H1 (cell line): ENCODE data around the gene MPZL3. TPM values are rescaled to one million over a fixed set of nuclear protein-coding genes. Genes with fewer than 3 reads are reported as not detected.

ENCODE experiments used
- ATF2 ChIP-seq: IDR thresholded peaks from 2 replicates; pipeline ENCODE4 v1.6.1; 2012; ENCODE audit warnings: low read length, inconsistent platforms
- CHD7 ChIP-seq: fragments of 300-600 bp; sonication (generic); IDR thresholded peaks from 2 replicates; pipeline ENCODE4 v1.7.1; 2012; ENCODE audit warnings: low read length, moderate library complexity, mild to moderate bottlenecking, inconsistent platforms; ENCODE audit not compliant: insufficient replicate concordance
- E2F6 ChIP-seq: IDR thresholded peaks from 2 replicates; pipeline ENCODE4 v1.6.1; 2012; ENCODE audit warnings: inconsistent platforms
- JUND ChIP-seq: IDR thresholded peaks from 2 replicates; pipeline ENCODE4 v1.6.1; 2011; ENCODE audit warnings: mild to moderate bottlenecking, improper control_type of control experiment, low read length
- KDM4A ChIP-seq: IDR thresholded peaks from one replicate; pipeline ENCODE4 v1.7.1; 2012; ENCODE audit warnings: low read depth, mild to moderate bottlenecking, moderate library complexity, low read length, inconsistent platforms; ENCODE audit not compliant: severe bottlenecking
- POLR2A ChIP-seq, 2 experiments: IDR thresholded peaks; 1 replicate in 1 of 2; 2 replicates in 1 of 2; pipeline ENCODE4 v1.6.1; 2011; ENCODE audit warnings: low read depth in 2 of 2, low read length in 2 of 2, mild to moderate bottlenecking in 2 of 2; ENCODE audit errors: control extremely low read depth in 1 of 2
- POLR2AphosphoS5 ChIP-seq: IDR thresholded peaks from 2 replicates; pipeline ENCODE4 v1.6.1; 2011; ENCODE audit warnings: low read depth, low read length
- POU5F1 ChIP-seq: IDR thresholded peaks from 2 replicates; pipeline ENCODE4 v1.6.1; 2011; ENCODE audit warnings: low read depth, mild to moderate bottlenecking, low read length, moderate library complexity
- SUZ12 ChIP-seq: fragments of 200-600 bp; sonication (generic); IDR thresholded peaks from 2 replicates; pipeline ENCODE4 v1.6.1; 2012; ENCODE audit warnings: mild to moderate bottlenecking, inconsistent platforms, low read length, moderate library complexity, mixed read lengths
- polyA plus RNA-seq, 7 experiments: library from polyadenylated mRNA; depleted of rRNA in 3 of 7; stranded (reverse) in 5 of 7; unstranded in 2 of 7; fragments of >200 nt in 5 of 7; fragments of 200-250 nt in 2 of 7; gene quantifications; 1 replicate in 5 of 7; 2 replicates in 1 of 7; 4 replicates in 1 of 7; pipeline versions ENCODE4 v1.2.1 to v1.2.3, GENCODE V29; 2011 to 2013; ENCODE audit warnings: missing spikeins in 2 of 7, mixed read lengths in 2 of 7
- total RNA-seq: library from RNA; stranded (reverse); fragmentation: NEBNext Ultra II Directional; extraction: Animal tissue kit (Norgen Biotek cat#: 25700); gene quantifications from 2 replicates; pipeline ENCODE4 v1.2.1, GENCODE V29; 2021

The MPZL3 gene
- total and polyA plus RNA-seq, 2 of the 8 experiments (the other 6 are each of a cell fraction or from before 2014, with no cell fraction given), result 1.1 to 3.9 TPM

- TF ChIP-seq CHD7 (no peak), JUND (no peak), SUZ12 (no peak), POLR2AphosphoS5 (no peak), E2F6 (no peak), ATF2 (no peak), KDM4A (no peak), POU5F1 (no peak), POLR2A (IDR thresholded peaks at IDR 0.05; ENCODE audit: control extremely low read depth in 1 of 2, low read depth in 2 of 2, low read length in 2 of 2) (no peak)
Observed at GRCh38 chr11:118245936-118246562, 6.1 kb downstream of the MPZL3 start (continued).
